ENCODE results near the gene CD300A. TPM values are rescaled to one million over a fixed set of nuclear protein-coding genes. Genes with fewer than 3 reads are reported as not detected.

CD300A gene
- total RNA-seq, 3 donors from 2014 or later: 3.7 to 7.0 (median 5.2) TPM

- Histone ChIP-seq H3K9me3 (no peaks in the 10 kb centered on the region), H3K4me1 (ENCODE audit: low read depth) (peaks cover 35% of the 10 kb centered on the region), H3K36me3 (ENCODE audit: low read depth) (no peaks in the 10 kb centered on the region), H3K4me3 (peak overlapping the region; percentile 7)
- intact Hi-C loops (cut with DNase I, micrococcal nuclease): no loop called here
- TF ChIP-seq CTCF (IDR thresholded peaks at IDR 0.05): no peak
- ATAC-seq: peak; percentile 60
- DNase-seq: peak; percentile 87 to 90 (median 88)
Measured at GRCh38 chr17:74430706-74431567, 35.5 kb upstream of the CD300A start.

GRCh38 chr17:74431568-74432423 is 34.6 kb upstream of the CD300A start, which contains the start of gene GPRC5C:
Gene GPRC5C (plus strand): TSS chr17:74432088. CDS start chr17:74439777, 7,689 bp downstream.
- intact Hi-C loops (cut with DNase I, micrococcal nuclease): no loop called here
- Histone ChIP-seq H3K9me3 (no peaks in the 10 kb centered on the region), H3K4me3 (peak within 1 kb of the TSS; percentile 72), H3K4me1 (ENCODE audit: low read depth) (peaks cover 40% of the 10 kb centered on the region), H3K36me3 (ENCODE audit: low read depth) (no peaks in the 10 kb centered on the region)
- ATAC-seq: peak; percentile 75
- TF ChIP-seq CTCF (IDR thresholded peaks at IDR 0.05): no peak
- DNase-seq: peak; percentile 93 to 98 (median 96)

- ATAC-seq (no peak), DNase-seq (no peak)
- Histone ChIP-seq H3K4me1 (ENCODE audit: low read depth) (peaks cover 34% of the 10 kb centered on the region), H3K4me3 (peak overlapping the region; percentile 72), H3K36me3 (ENCODE audit: low read depth) (no peaks in the 10 kb centered on the region), H3K9me3 (peaks cover 2% of the 10 kb centered on the region)
- TF ChIP-seq CTCF (IDR thresholded peaks at IDR 0.05): no peak
- intact Hi-C loops (cut with DNase I, micrococcal nuclease): no loop called here
Measured at GRCh38 chr17:74432424-74432690, 34.1 kb upstream of the CD300A start.

- Histone ChIP-seq H3K9me3 (peaks cover 7% of the 10 kb centered on the region), H3K4me3 (peak overlapping the region; percentile 72), H3K4me1 (ENCODE audit: low read depth) (peaks cover 29% of the 10 kb centered on the region), H3K36me3 (ENCODE audit: low read depth) (no peaks in the 10 kb centered on the region)
- no peak for TF ChIP-seq CTCF (IDR thresholded peaks at IDR 0.05)
- no peak for ATAC-seq
- intact Hi-C loops (cut with DNase I, micrococcal nuclease): no loop called here
- peak in 1 of 3 donors; percentile 50 for DNase-seq
Measured at GRCh38 chr17:74432766-74433391, 33.6 kb upstream of the CD300A start.

GRCh38 chr17:74433421-74434121 is 32.9 kb upstream of the CD300A start:
- peaks cover 8% of the 10 kb centered on the region for H3K9me3 ChIP-seq
- peaks cover 24% of the 10 kb centered on the region for H3K4me1 ChIP-seq (ENCODE audit: low read depth)
- ATAC-seq: no peak
- intact Hi-C loops (cut with DNase I, micrococcal nuclease): no loop called here
- TF ChIP-seq CTCF (IDR thresholded peaks at IDR 0.05): no peak
- peak in 1 of 3 donors; percentile 50 for DNase-seq
- H3K4me3 ChIP-seq: no peak overlapping the region
- no peaks in the 10 kb centered on the region for H3K36me3 ChIP-seq (ENCODE audit: low read depth)

Data from mucosa of descending colon (tissue), 3 donors.